Common myeloid progenitor, CD34-positive (primary cell): ENCODE data around the gene FHAD1.

Experiments
- CTCF ChIA-PET: fragments of 350-600 bp; sonication (Branson Sonifier 250); formaldehyde crosslinking; loops from one replicate; lab custom pipeline; 2021; ENCODE audit warnings: antibody characterized with exemption; lab: Charles Lee
- POLR2A ChIA-PET: fragments of 350-600 bp; sonication (Branson Sonifier 250); formaldehyde crosslinking; loops from one replicate; lab custom pipeline; 2021; ENCODE audit warnings: antibody characterized with exemption; lab: Charles Lee
- DNase-seq, 3 donors: peaks; one replicate each; pipeline versions ENCODE4 v3.0.0 to v3.0.0-alpha.2; 2013
- H3K27ac ChIP-seq, 2 experiments: 1 replicate in 1 of 2; 2 replicates in 1 of 2; pipeline ENCODE4 v1.7.0; 2013; ENCODE audit warnings: inconsistent platforms in 2 of 2, low read length in 2 of 2, mild to moderate bottlenecking in 2 of 2, low read depth in 1 of 2, moderate library complexity in 1 of 2; ENCODE audit not compliant: severe bottlenecking in 2 of 2, insufficient read depth in 1 of 2, poor library complexity in 1 of 2
- H3K27me3 ChIP-seq, 5 experiments: replicated peaks in 2 of 5; 1 replicate in 3 of 5; 2 replicates in 2 of 5; pipeline versions ENCODE4 v1.6.1 to v1.7.0; 2013; ENCODE audit warnings: low read length in 4 of 5, mild to moderate bottlenecking in 2 of 5, moderate library complexity in 2 of 5, inconsistent platforms in 1 of 5; ENCODE audit not compliant: insufficient read depth in 5 of 5, control insufficient read depth in 4 of 5
- H3K36me3 ChIP-seq, 4 experiments: 1 replicate in 2 of 4; 2 replicates in 2 of 4; pipeline versions ENCODE4 v1.6.1 to v1.7.0; 2013; ENCODE audit warnings: low read length in 3 of 4, control low read depth in 1 of 4, mild to moderate bottlenecking in 1 of 4; ENCODE audit not compliant: control insufficient read depth in 4 of 4, insufficient read depth in 4 of 4
- H3K4me1 ChIP-seq, 4 experiments: 1 replicate in 3 of 4; 2 replicates in 1 of 4; pipeline versions ENCODE4 v1.6.1 to v1.7.1; 2013; ENCODE audit warnings: low read length in 3 of 4, mild to moderate bottlenecking in 3 of 4, control low read depth in 1 of 4, inconsistent platforms in 1 of 4, moderate library complexity in 1 of 4; ENCODE audit not compliant: control insufficient read depth in 4 of 4, insufficient read depth in 4 of 4; ENCODE audit errors: control extremely low read depth in 1 of 4
- H3K4me3 ChIP-seq, 7 experiments: 1 replicate in 4 of 7; 2 replicates in 3 of 7; pipeline versions ENCODE4 v1.5.1 to v1.7.0; 2013; ENCODE audit warnings: mild to moderate bottlenecking in 7 of 7, low read length in 6 of 7, moderate library complexity in 6 of 7, inconsistent platforms in 2 of 7, low read depth in 2 of 7, control low read depth in 1 of 7; ENCODE audit not compliant: insufficient read depth in 4 of 7, control insufficient read depth in 1 of 7; ENCODE audit errors: extremely low read depth in 1 of 7
- H3K9me3 ChIP-seq, 5 experiments: 1 replicate in 4 of 5; 2 replicates in 1 of 5; pipeline versions ENCODE4 v1.6.1 to v1.7.1; 2013; ENCODE audit warnings: low read length in 4 of 5, mild to moderate bottlenecking in 2 of 5, inconsistent platforms in 1 of 5, low read depth in 1 of 5, moderate library complexity in 1 of 5; ENCODE audit not compliant: control insufficient read depth in 4 of 5, insufficient read depth in 2 of 5; ENCODE audit errors: control extremely low read depth in 1 of 5
- whole genome bisulfite sequencing: methylation state at CpG from one replicate; pipeline ENCODE4 v1.1.5; 2013; ENCODE audit not compliant: insufficient coverage; 5-methylcytosine and 5-hydroxymethylcytosine counted together

FHAD1 gene

GRCh38 chr1:15394258-15394690 is 147.3 kb downstream of the FHAD1 start:
- Histone ChIP-seq H3K9me3 (peaks cover 0 to 2% (median 0%) of the 10 kb centered on the region in 5 experiments), H3K27me3 (no peaks in the 10 kb centered on the region), H3K27ac (no peak overlapping the region), H3K4me3 (no peak overlapping the region), H3K36me3 (no peaks in the 10 kb centered on the region), H3K4me1 (no peaks in the 10 kb centered on the region)
- WGBS: 71% methylated on average over 1 of the region's 3 CpGs
- ChIA-PET CTCF (interaction anchor here (1.0 kb wide), 1 partner anchor 11 kb away, joined by 3 read pairs; no protein-coding TSS in a partner anchor), POLR2A (no interaction called here)
- no peak for DNase-seq

DNA sequence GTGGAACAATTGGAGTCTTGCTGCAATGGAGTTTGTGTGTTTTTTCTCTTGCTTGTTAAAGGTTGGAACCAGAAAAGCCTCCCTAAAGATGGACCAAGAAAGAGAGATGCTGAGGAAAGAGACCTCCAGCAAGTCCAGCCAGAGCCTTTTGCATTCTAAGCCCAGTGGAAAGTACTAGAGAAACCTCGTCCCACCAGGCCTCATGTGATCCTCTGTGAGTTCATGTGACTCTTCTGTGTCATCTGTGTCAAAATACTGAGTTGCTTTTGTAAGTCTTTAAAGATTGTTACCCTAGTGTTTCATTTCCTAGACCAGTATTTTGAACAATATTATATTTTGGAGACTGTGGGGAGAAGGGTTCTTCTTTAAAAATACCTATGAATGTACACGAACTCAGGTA is 150.2 kb downstream of the FHAD1 start:
- Histone ChIP-seq H3K36me3 (no peaks in the 10 kb centered on the region), H3K4me1 (peaks cover 0 to 2% (median 0%) of the 10 kb centered on the region in 4 experiments), H3K9me3 (peaks cover 0 to 8% (median 4%) of the 10 kb centered on the region in 5 experiments), H3K27ac (no peak overlapping the region), H3K27me3 (no peaks in the 10 kb centered on the region), H3K4me3 (no peak overlapping the region)
- 100% methylated on average over 1 of the region's 2 CpGs for WGBS
- DNase-seq: no peak
- POLR2A ChIA-PET: no interaction called here
- CTCF ChIA-PET: no interaction called here

DNA sequence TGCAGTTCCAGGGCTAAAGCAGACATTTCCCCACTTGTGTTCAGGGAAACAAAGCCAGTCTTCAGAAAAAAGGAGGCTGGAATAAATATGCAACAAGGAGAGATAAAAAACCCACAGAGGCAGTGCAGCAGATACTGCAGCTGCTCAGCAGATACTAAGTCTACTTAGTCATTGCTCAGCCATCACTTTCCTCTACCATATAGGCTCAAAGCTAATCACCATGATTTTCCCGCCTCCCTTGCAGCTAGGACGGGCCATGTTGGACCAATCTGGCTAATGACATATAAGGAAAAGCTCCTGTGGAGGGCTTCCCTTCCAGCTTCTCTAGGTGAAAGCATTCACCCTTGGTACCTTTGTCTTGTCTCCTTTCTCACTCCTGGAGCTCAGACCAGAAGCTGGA is 152.7 kb downstream of the FHAD1 start:
- ChIA-PET CTCF (no interaction called here), POLR2A (no interaction called here)
- H3K4me1 ChIP-seq: peaks cover 0 to 2% (median 0%) of the 10 kb centered on the region in 4 experiments
- H3K27ac ChIP-seq: no peak overlapping the region
- no peak for DNase-seq
- 100% methylated on average over 1 of the region's 2 CpGs for WGBS
- H3K36me3 ChIP-seq: no peaks in the 10 kb centered on the region
- no peaks in the 10 kb centered on the region for H3K27me3 ChIP-seq
- H3K4me3 ChIP-seq: no peak overlapping the region
- peaks cover 0 to 8% (median 4%) of the 10 kb centered on the region in 5 experiments for H3K9me3 ChIP-seq

- Histone ChIP-seq H3K4me3 (no peak overlapping the region), H3K36me3 (no peaks in the 10 kb centered on the region), H3K27me3 (no peaks in the 10 kb centered on the region), H3K4me1 (peaks cover 0 to 2% (median 0%) of the 10 kb centered on the region in 4 experiments), H3K27ac (no peak overlapping the region), H3K9me3 (peaks cover 0 to 8% (median 4%) of the 10 kb centered on the region in 5 experiments)
- CTCF ChIA-PET: interaction anchor here (0.5 to 0.9 kb wide), 2 partner anchors 11 to 180 kb away, joined by 3 read pairs; no protein-coding TSS in a partner anchor
- DNase-seq: no peak
- WGBS: 97% methylated on average over 3 of the region's 3 CpGs
- POLR2A ChIA-PET: interaction anchor here (0.5 kb wide), 1 partner anchor 25 kb away, joined by 3 read pairs; no protein-coding TSS in a partner anchor
Observed at GRCh38 chr1:15400627-15401026, 153.6 kb downstream of the FHAD1 start.

GRCh38 chr1:15401391-15402055 is 154.5 kb downstream of the FHAD1 start:
- CTCF ChIA-PET: interaction anchor here (0.9 kb wide), 1 partner anchor 10 kb away, joined by 3 read pairs; no protein-coding TSS in a partner anchor

DNA sequence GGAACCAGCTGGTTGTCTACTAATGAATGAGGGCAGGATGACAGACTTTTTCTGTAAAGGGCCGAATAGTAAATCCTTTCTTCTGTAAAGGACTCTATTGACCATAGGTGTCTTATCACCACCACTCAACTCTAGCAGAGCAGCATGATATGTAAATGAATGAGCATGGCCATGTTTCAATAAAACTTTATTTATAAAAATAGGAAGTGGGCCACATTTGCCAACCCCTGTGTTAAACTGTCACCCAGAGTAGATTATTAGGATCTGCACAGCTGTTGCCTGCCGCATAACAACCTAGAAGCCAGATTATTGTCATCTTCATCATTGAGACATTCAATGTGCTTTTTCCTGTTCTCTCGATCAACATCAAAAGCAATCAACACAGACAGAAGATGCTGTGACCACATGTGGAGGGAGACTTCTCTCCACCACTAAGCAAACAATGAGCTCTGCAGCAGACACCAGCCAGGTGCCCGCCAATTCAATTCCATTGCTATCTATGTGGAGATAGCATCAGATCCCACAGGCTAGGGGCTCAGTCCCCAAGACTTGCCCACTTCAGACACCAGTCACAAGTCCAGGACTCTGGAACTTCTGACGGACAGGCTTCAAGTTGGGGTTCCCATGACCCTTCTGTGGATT is 155.9 kb downstream of the FHAD1 start:
- H3K27me3 ChIP-seq: peaks cover 0 to 4% (median 0%) of the 10 kb centered on the region in 5 experiments
- 93% methylated on average over 3 of the region's 5 CpGs for WGBS

More at GRCh38 chr1:15401391-15402055, 154.5 kb downstream of the FHAD1 start:
- no peak for DNase-seq
- no peaks in the 10 kb centered on the region for H3K36me3 ChIP-seq
- peaks cover 0 to 8% (median 4%) of the 10 kb centered on the region in 5 experiments for H3K9me3 ChIP-seq
- peaks cover 0 to 2% (median 0%) of the 10 kb centered on the region in 4 experiments for H3K4me1 ChIP-seq
- H3K27ac ChIP-seq: no peak overlapping the region
- peaks cover 0 to 1% (median 0%) of the 10 kb centered on the region in 5 experiments for H3K27me3 ChIP-seq
- no peak overlapping the region for H3K4me3 ChIP-seq
- POLR2A ChIA-PET: interaction anchor here (0.5 kb wide), 1 partner anchor 24 kb away, joined by 3 read pairs; no protein-coding TSS in a partner anchor
- WGBS: 95% methylated on average over 6 of the region's 7 CpGs

More for the DNA sequence above, 155.9 kb downstream of the FHAD1 start:
- CTCF ChIA-PET: interaction anchor here (0.8 to 0.9 kb wide), 2 partner anchors 14 to 17 kb away, joined by 3 read pairs; no protein-coding TSS in a partner anchor
- no peaks in the 10 kb centered on the region for H3K36me3 ChIP-seq
- H3K4me1 ChIP-seq: peaks cover 0 to 2% (median 0%) of the 10 kb centered on the region in 4 experiments
- H3K9me3 ChIP-seq: peaks cover 0 to 8% (median 4%) of the 10 kb centered on the region in 5 experiments
- POLR2A ChIA-PET: no interaction called here
- H3K4me3 ChIP-seq: no peak overlapping the region
- no peak overlapping the region for H3K27ac ChIP-seq
- DNase-seq: no peak
